ENCODE data around the gene SNX18.

DNA sequence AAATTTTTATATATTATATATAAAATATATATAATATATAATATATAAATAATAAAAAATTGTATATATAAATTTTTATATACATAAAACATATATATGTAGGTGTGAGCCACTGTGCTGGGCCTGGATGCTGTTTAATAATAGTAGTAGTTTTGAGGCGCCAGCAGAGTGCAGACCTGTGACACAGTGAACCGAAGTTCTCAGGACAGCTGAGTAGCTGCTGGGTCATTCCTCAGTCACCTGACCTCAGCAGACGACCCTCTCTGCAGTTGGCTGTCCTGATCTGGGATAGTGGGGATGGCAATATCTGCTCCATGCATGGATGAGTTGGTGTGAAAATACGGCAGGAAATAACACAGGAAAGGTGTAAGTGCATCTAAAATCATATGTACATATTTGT lies 3.3 kb upstream of the SNX18 start:
- TF ChIP-seq, protein P1, sequence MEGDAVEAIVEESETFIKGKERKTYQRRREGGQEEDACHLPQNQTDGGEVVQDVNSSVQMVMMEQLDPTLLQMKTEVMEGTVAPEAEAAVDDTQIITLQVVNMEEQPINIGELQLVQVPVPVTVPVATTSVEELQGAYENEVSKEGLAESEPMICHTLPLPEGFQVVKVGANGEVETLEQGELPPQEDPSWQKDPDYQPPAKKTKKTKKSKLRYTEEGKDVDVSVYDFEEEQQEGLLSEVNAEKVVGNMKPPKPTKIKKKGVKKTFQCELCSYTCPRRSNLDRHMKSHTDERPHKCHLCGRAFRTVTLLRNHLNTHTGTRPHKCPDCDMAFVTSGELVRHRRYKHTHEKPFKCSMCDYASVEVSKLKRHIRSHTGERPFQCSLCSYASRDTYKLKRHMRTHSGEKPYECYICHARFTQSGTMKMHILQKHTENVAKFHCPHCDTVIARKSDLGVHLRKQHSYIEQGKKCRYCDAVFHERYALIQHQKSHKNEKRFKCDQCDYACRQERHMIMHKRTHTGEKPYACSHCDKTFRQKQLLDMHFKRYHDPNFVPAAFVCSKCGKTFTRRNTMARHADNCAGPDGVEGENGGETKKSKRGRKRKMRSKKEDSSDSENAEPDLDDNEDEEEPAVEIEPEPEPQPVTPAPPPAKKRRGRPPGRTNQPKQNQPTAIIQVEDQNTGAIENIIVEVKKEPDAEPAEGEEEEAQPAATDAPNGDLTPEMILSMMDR (IDR thresholded peaks at IDR 0.05) = no peak
- no peak for TF ChIP-seq EZH2 (IDR thresholded peaks at IDR 0.05; ENCODE audit: borderline replicate concordance, insufficient read depth, low read depth, low read length, poor library complexity, severe bottlenecking)
